K562 (cell line): ENCODE measurements around the gene HOXC11. TPM values are rescaled to one million over a fixed set of nuclear protein-coding genes. Genes with fewer than 3 reads are reported as not detected.

Source experiments
- CCNT2 ChIP-seq: IDR thresholded peaks from 2 replicates; pipeline ENCODE4 v1.6.1; 2011; ENCODE audit warnings: borderline replicate concordance, low read depth, mild to moderate bottlenecking, moderate library complexity, mixed read lengths, low read length; ENCODE audit not compliant: insufficient read length; ENCODE audit errors: extremely low read depth
- DPF2 ChIP-seq: fragments of 450-650 bp; IDR thresholded peaks from 2 replicates; pipeline ENCODE4 v1.6.1; 2016
- E2F3 ChIP-seq: fragments of 250-450 bp; sonication (Bioruptor Pico); IDR thresholded peaks from 2 replicates; pipeline ENCODE4 v1.4.0; 2020; ENCODE audit warnings: mild to moderate bottlenecking
- EGR1 ChIP-seq: fragments of 450-650 bp; conservative IDR thresholded peaks from 2 replicates; pipeline ENCODE4 v1.6.1; 2017; ENCODE audit warnings: mild to moderate bottlenecking
- ELF1 ChIP-seq: fragments of 200-800 bp; sonication (Bioruptor generic); IDR thresholded peaks from 2 replicates; pipeline ENCODE4 v1.6.1; 2016; ENCODE audit warnings: missing genetic modification characterization, missing compliant biosample characterization
- ETV1 ChIP-seq: fragments of 450-650 bp; conservative IDR thresholded peaks from 2 replicates; pipeline ENCODE4 v1.6.1; 2016; ENCODE audit warnings: missing genetic modification characterization, control low read depth, low read depth, missing compliant biosample characterization
- GATAD2A ChIP-seq: fragments of 450-650 bp; IDR thresholded peaks from 2 replicates; pipeline ENCODE4 v1.6.1; 2017
- MAZ ChIP-seq, 2 experiments: fragments of 450-650 bp in 1 of 2; sonication (generic) in 1 of 2; formaldehyde crosslinking; IDR thresholded peaks in 1 of 2; conservative IDR thresholded peaks in 1 of 2; 2 replicates each; pipeline versions ENCODE4 v1.4.0 to v1.5.0; 2020; ENCODE audit warnings: mild to moderate bottlenecking in 1 of 2, missing genetic modification reagents in 1 of 2
- MIER1 ChIP-seq: fragments of 450-650 bp; IDR thresholded peaks from 2 replicates; pipeline ENCODE4 v1.6.1; 2016; ENCODE audit warnings: antibody characterized with exemption, mild to moderate bottlenecking, low read depth
- MLLT1 ChIP-seq, 2 experiments: fragments of 450-650 bp; IDR thresholded peaks; 2 replicates each; pipeline ENCODE4 v1.6.1; 2016
- MTA1 ChIP-seq: fragments of 450-650 bp; IDR thresholded peaks from 2 replicates; pipeline ENCODE4 v1.6.1; 2017; ENCODE audit warnings: borderline replicate concordance
- MYC ChIP-seq, 2 experiments: fragments of 250-450 bp in 1 of 2; sonication (Bioruptor Pico) in 1 of 2; IDR thresholded peaks; 2 replicates each; pipeline versions ENCODE4 v1.5.1 to v1.6.1; 2012 to 2021; ENCODE audit warnings: low read depth in 2 of 2, borderline replicate concordance in 1 of 2, improper control_type of control experiment in 1 of 2, low read length in 1 of 2, mild to moderate bottlenecking in 1 of 2, moderate library complexity in 1 of 2
- MYNN ChIP-seq, 2 experiments: sonication (generic); formaldehyde crosslinking in 1 of 2; IDR thresholded peaks; 2 replicates each; pipeline versions ENCODE4 v1.5.0 to v1.6.1; 2016 to 2020; ENCODE audit warnings: antibody characterized with exemption in 1 of 2, missing genetic modification reagents in 1 of 2
- POLR2AphosphoS5 ChIP-seq: IDR thresholded peaks from 2 replicates; pipeline ENCODE4 v1.6.1; 2011; ENCODE audit warnings: mild to moderate bottlenecking, low read depth, low read length, moderate library complexity; ENCODE audit not compliant: control insufficient read depth, insufficient read depth
- POLR2B ChIP-seq: fragments of 450-650 bp; IDR thresholded peaks from 2 replicates; pipeline ENCODE4 v1.6.1; 2018; ENCODE audit warnings: low read depth; ENCODE audit not compliant: partially characterized antibody
- SIN3A ChIP-seq, 2 experiments: fragments of 150-350 bp in 1 of 2; IDR thresholded peaks; 2 replicates each; pipeline ENCODE4 v1.6.1; 2011 to 2016; ENCODE audit warnings: borderline replicate concordance in 2 of 2, low read depth in 2 of 2, low read length in 2 of 2, mild to moderate bottlenecking in 2 of 2, moderate library complexity in 2 of 2; ENCODE audit not compliant: control insufficient read depth in 1 of 2
- SOX6 ChIP-seq: fragments of 450-650 bp; IDR thresholded peaks from 2 replicates; pipeline ENCODE4 v1.6.1; 2014; ENCODE audit warnings: mild to moderate bottlenecking
- XRCC3 ChIP-seq: fragments of 450-650 bp; IDR thresholded peaks from 2 replicates; pipeline ENCODE4 v1.6.1; 2017; ENCODE audit warnings: mild to moderate bottlenecking, moderate library complexity
- ZC3H8 ChIP-seq: fragments of 450-650 bp; IDR thresholded peaks from 2 replicates; pipeline ENCODE4 v1.6.1; 2017
- ZNF175 ChIP-seq: fragments of 200-800 bp; sonication (Bioruptor generic); IDR thresholded peaks from 2 replicates; pipeline ENCODE4 v1.6.1; 2016; ENCODE audit warnings: low read depth, mild to moderate bottlenecking, missing genetic modification characterization, missing compliant biosample characterization
- ZNF263 ChIP-seq: sonication (generic); formaldehyde crosslinking; IDR thresholded peaks from 2 replicates; pipeline ENCODE4 v1.8.0; 2022; ENCODE audit warnings: mild to moderate bottlenecking, missing genetic modification reagents, borderline replicate concordance
- ZNF707 ChIP-seq: fragments of 250-450 bp; sonication (Bioruptor Pico); conservative IDR thresholded peaks from 2 replicates; pipeline ENCODE4 v1.8.0; 2022; ENCODE audit warnings: inconsistent platforms, mild to moderate bottlenecking, moderate library complexity
- polyA plus RNA-seq, 8 experiments: library from polyadenylated mRNA; depleted of rRNA in 4 of 8; stranded (reverse) in 5 of 8; unstranded in 3 of 8; fragments of >200 nt; fragmentation: Nextera tagmentation in 2 of 8; fragmentation: Illumina TruSeq in 1 of 8; extraction: Ambion mirVana in 2 of 8; extraction: Trizol in 1 of 8; gene quantifications; 2 replicates each; pipeline versions ENCODE4 v1.2.1 to v1.2.3, GENCODE V29; 2011 to 2014; ENCODE audit warnings: inconsistent platforms in 1 of 8, missing spikeins in 1 of 8
- total RNA-seq, 7 experiments: library from RNA; depleted of rRNA in 6 of 7; stranded (reverse); fragments of >200 nt in 6 of 7; fragmentation: Illumina TruSeq in 2 of 7; extraction: Trizol in 2 of 7; gene quantifications; 2 replicates each; pipeline versions ENCODE4 v1.2.1 to v1.2.3, GENCODE V29; 2011 to 2021; ENCODE audit warnings: low replicate concordance in 1 of 7
- TF ChIP-seq, protein P1 (sequence below): IDR thresholded peaks from 2 replicates; pipeline ENCODE4 v1.6.1; 2016; ENCODE audit warnings: missing genetic modification characterization, missing compliant biosample characterization

Gene HOXC11
- total and polyA plus RNA-seq, 9 of the 15 experiments (the other 6 are each of a cell fraction or from before 2014, with no cell fraction given): not detected

DNA sequence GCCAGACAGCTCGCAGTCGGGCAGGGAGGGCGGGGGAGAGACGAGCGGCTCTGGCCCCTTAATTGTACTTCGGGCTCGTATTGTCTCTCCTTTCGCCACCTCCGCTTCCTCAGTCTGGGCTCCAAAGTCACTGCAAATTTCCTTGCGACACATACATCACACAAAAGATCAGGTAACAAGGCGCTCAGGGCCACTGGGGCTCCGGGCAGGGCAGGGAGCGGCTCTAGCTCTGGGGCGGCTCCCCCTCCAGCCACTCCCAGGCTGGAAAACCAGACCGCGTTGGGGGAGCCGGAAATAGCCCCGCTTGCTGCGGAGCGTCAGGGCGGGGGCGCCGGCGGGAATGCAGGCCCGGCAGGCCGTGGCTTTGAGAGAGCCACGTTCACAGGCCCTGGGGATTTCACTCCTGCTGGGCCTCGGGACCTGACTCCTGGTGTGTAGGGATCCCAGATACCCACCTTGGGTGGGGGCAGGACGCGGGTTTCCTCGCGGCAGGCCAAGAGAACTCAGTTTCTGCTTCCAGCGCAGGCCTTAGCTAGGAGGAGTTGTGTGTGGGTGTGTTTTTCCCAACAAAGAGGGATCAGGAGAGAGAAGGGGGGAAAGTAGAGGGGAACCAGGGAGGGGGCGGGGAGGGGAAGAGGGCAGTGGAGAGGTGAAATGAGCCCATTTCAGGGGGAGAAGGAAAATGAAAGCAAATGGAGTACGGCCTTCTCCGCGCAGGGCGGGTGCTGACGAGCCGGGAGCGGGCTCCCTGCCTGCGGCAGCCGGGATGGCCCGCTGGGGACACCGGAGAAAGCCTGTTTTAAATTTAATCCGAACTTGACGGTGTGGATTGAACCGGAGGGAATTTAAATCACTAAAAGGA, 22.7 kb downstream of the HOXC11 start (continued):
- TF ChIP-seq, protein P1, sequence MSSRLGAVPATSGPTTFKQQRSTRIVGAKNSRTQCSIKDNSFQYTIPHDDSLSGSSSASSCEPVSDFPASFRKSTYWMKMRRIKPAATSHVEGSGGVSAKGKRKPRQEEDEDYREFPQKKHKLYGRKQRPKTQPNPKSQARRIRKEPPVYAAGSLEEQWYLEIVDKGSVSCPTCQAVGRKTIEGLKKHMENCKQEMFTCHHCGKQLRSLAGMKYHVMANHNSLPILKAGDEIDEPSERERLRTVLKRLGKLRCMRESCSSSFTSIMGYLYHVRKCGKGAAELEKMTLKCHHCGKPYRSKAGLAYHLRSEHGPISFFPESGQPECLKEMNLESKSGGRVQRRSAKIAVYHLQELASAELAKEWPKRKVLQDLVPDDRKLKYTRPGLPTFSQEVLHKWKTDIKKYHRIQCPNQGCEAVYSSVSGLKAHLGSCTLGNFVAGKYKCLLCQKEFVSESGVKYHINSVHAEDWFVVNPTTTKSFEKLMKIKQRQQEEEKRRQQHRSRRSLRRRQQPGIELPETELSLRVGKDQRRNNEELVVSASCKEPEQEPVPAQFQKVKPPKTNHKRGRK (tag): 0 out of 2 replicates have a peak, but pooled peaks have one; percentile 18
- peak; percentile 80 for TF ChIP-seq EGR1
- TF ChIP-seq MAZ (CRISPR knock-in tag; conservative IDR thresholded peaks at IDR 0.05 in 1 of 2, IDR thresholded peaks at IDR 0.05 in 1 of 2): peak; percentile 89 to 96
- no peak for TF ChIP-seq ZNF707 (CRISPR knock-in tag)
- 0 out of 2 replicates have a peak, but pooled peaks have one; percentile 16 for TF ChIP-seq MIER1
- no peak for TF ChIP-seq E2F3 (CRISPR knock-in tag)
- peak; percentile 80 for TF ChIP-seq POLR2B
- TF ChIP-seq MLLT1 (IDR thresholded peaks at IDR 0.05): peak in 1 of 2 experiments; percentile 46; a peak in 1 of 4 replicates
- TF ChIP-seq ZNF175: 0 out of 2 replicates have a peak, but pooled peaks have one; percentile 18
- 0 out of 2 replicates have a peak, but pooled peaks have one; percentile 48 for TF ChIP-seq GATAD2A
- TF ChIP-seq POLR2AphosphoS5: peak; percentile 84
- TF ChIP-seq MYC (IDR thresholded peaks at IDR 0.05; ENCODE audit: low read depth, low read length): peak; percentile 64; the same call in 1 of the 2 replicates
- no peak for TF ChIP-seq MYC (CRISPR knock-in tag; IDR thresholded peaks at IDR 0.05; ENCODE audit: borderline replicate concordance, low read depth)
- TF ChIP-seq ETV1 (tag): peak; percentile 89
- TF ChIP-seq ZNF263 (CRISPR knock-in tag): peak; percentile 15; the same call in 1 of the 2 replicates
- TF ChIP-seq MYNN (IDR thresholded peaks at IDR 0.05): no peak
- no peak for TF ChIP-seq MYNN (CRISPR knock-in tag; IDR thresholded peaks at IDR 0.05)
- peak; percentile 21 for TF ChIP-seq CCNT2
- no peak for TF ChIP-seq ZC3H8
- peak in 1 of 2 experiments; percentile 51; a peak in 1 of 4 replicates for TF ChIP-seq SIN3A (IDR thresholded peaks at IDR 0.05; ENCODE audit: borderline replicate concordance in 2 of 2, control insufficient read depth in 1 of 2, low read depth in 2 of 2, low read length in 2 of 2)
- TF ChIP-seq XRCC3: no peak
- TF ChIP-seq MTA1: 0 out of 2 replicates have a peak, but pooled peaks have one; percentile 13
- peak; percentile 74 for TF ChIP-seq ELF1
- TF ChIP-seq SOX6: peak; percentile 51; the same call in 1 of the 2 replicates
- peak; percentile 17; the same call in 1 of the 2 replicates for TF ChIP-seq DPF2
